Lung microvascular endothelial cell (primary cell): ENCODE results near the gene RAMP1. TPM values are rescaled to one million over a fixed set of nuclear protein-coding genes. Genes with fewer than 3 reads are reported as not detected.
A peak's percentile ranks its signal among the peaks of the same experiment; 100 is the strongest.
"Not testable (repeated sequence)": the region's sequence is repeated elsewhere in the genome, so short reads cannot be mapped to it uniquely, and the experiment has no call there.

ENCODE experiments used
- DNase-seq, 2 donors: peaks; one replicate each; pipeline versions ENCODE4 v3.0.0 to v3.0.0-alpha.2; 2010; ENCODE audit warnings: low read depth in 2 of 2
- total RNA-seq: library from RNA; depleted of rRNA; stranded (reverse); fragments of >200 nt; gene quantifications from 2 replicates; pipeline ENCODE4 v1.2.1, GENCODE V29; 2014

RAMP1 gene
- total RNA-seq, 1 donor from 2014 or later, result not detected

GRCh38 chr2:237863689-237864443 lies 4.4 kb downstream of the RAMP1 start:
- DNase-seq, result no peak

GRCh38 chr2:237864444-237864931 lies 5.1 kb downstream of the RAMP1 start:
- DNase-seq, result no peak

GRCh38 chr2:237864940-237865622 lies 5.7 kb downstream of the RAMP1 start:
- peak in 1 of 2 donors; percentile 31 for DNase-seq

GRCh38 chr2:237865623-237866041 lies 6.2 kb downstream of the RAMP1 start:
- DNase-seq, result no peak

- peak in 1 of 2 donors; percentile 58 for DNase-seq
Measured at GRCh38 chr2:237866101-237866621, 6.7 kb downstream of the RAMP1 start.

- no peak for DNase-seq
Measured at GRCh38 chr2:237867465-237867864, 8.0 kb downstream of the RAMP1 start.

GRCh38 chr2:237868074-237868473 lies 8.7 kb downstream of the RAMP1 start:
- not testable (repeated sequence) for DNase-seq

- DNase-seq, result no peak
Measured at GRCh38 chr2:237868631-237869342, 9.4 kb downstream of the RAMP1 start.

- DNase-seq, result no peak
Measured at GRCh38 chr2:237869343-237870102, 10.1 kb downstream of the RAMP1 start.

GRCh38 chr2:237870126-237870525 lies 10.7 kb downstream of the RAMP1 start:
- DNase-seq, result no peak

GRCh38 chr2:237870754-237871651 lies 11.6 kb downstream of the RAMP1 start:
- no peak for DNase-seq

GRCh38 chr2:237872178-237872887 lies 12.9 kb downstream of the RAMP1 start:
- DNase-seq, result no peak

- no peak for DNase-seq
Measured at GRCh38 chr2:237873421-237873831, 14.0 kb downstream of the RAMP1 start.

- DNase-seq, result no peak
Measured at GRCh38 chr2:237873897-237874551, 14.6 kb downstream of the RAMP1 start.

- no peak for DNase-seq
Measured at GRCh38 chr2:237874585-237875161, 15.2 kb downstream of the RAMP1 start.

GRCh38 chr2:237875256-237876060 lies 16.0 kb downstream of the RAMP1 start:
- no peak for DNase-seq

GRCh38 chr2:237876061-237876526 lies 16.7 kb downstream of the RAMP1 start:
- no peak for DNase-seq

- DNase-seq, result no peak
Measured at GRCh38 chr2:237876532-237876931, 17.1 kb downstream of the RAMP1 start.
